GM23338 (cell line): Measurements from ENCODE around the gene ROCK1. TPM values are rescaled to one million over a fixed set of nuclear protein-coding genes. Genes with fewer than 3 reads are reported as not detected.

Experiments
- ATAC-seq: fragments of 200-7000 bp; cut with Tn5 transposase; 3 replicates; pipeline ENCODE4 v1.9.1; 2020
- DNase-seq: peaks from one replicate; pipeline ENCODE4 v3.0.0-alpha.2; 2015; ENCODE audit warnings: low spot score
- H2AFZ ChIP-seq: fragments of 200-600 bp; sonication (generic); 2 replicates; pipeline ENCODE4 v1.8.0; 2016; ENCODE audit warnings: antibody characterized with exemption, mild to moderate bottlenecking, moderate library complexity
- H3F3A ChIP-seq: fragments of 200-600 bp; sonication (generic); replicated peaks from 2 replicates; pipeline ENCODE4 v1.8.0; 2017; ENCODE audit warnings: antibody characterized with exemption, mixed run types, low read depth
- H3K27ac ChIP-seq: fragments of 200-600 bp; sonication (generic); 2 replicates; pipeline ENCODE4 v1.6.1; 2016; ENCODE audit warnings: low read depth
- H3K27me3 ChIP-seq: fragments of 200-600 bp; sonication (generic); 2 replicates; pipeline ENCODE4 v1.8.0; 2016; ENCODE audit warnings: mild to moderate bottlenecking, mixed run types, moderate library complexity; ENCODE audit not compliant: insufficient read depth
- H3K36me3 ChIP-seq: fragments of 200-600 bp; sonication (generic); 2 replicates; pipeline ENCODE4 v1.8.0; 2016; ENCODE audit warnings: mild to moderate bottlenecking; ENCODE audit not compliant: insufficient read depth
- H3K4me1 ChIP-seq: fragments of 200-600 bp; sonication (generic); 2 replicates; pipeline ENCODE4 v1.8.0; 2016; ENCODE audit warnings: mild to moderate bottlenecking, moderate library complexity; ENCODE audit not compliant: insufficient read depth
- H3K4me2 ChIP-seq: fragments of 200-600 bp; sonication (generic); 2 replicates; pipeline ENCODE4 v1.7.1; 2017; ENCODE audit warnings: mixed run types
- H3K4me3 ChIP-seq: fragments of 200-600 bp; sonication (generic); 2 replicates; pipeline ENCODE4 v1.6.1; 2016; ENCODE audit warnings: mixed run types
- H3K79me2 ChIP-seq: fragments of 200-600 bp; sonication (generic); replicated peaks from 2 replicates; pipeline ENCODE4 v1.8.0; 2017; ENCODE audit warnings: mild to moderate bottlenecking; ENCODE audit not compliant: insufficient read depth
- H3K9me2 ChIP-seq: fragments of 200-600 bp; sonication (generic); 2 replicates; pipeline ENCODE4 v1.8.0; 2017; ENCODE audit not compliant: insufficient read depth
- H4K20me1 ChIP-seq: fragments of 200-600 bp; sonication (generic); replicated peaks from 2 replicates; pipeline ENCODE4 v1.8.0; 2017; ENCODE audit warnings: mild to moderate bottlenecking; ENCODE audit not compliant: insufficient read depth
- H3K27ac Mint-ChIP-seq: 2 replicates; pipeline ENCODE4 v1.8.0; 2020; ENCODE audit warnings: inconsistent platforms, mild to moderate bottlenecking, moderate library complexity, mixed read lengths
- H3K27me3 Mint-ChIP-seq: 3 replicates; pipeline ENCODE4 v1.8.0; 2022; ENCODE audit warnings: low read depth, mild to moderate bottlenecking, moderate library complexity, mixed read lengths, inconsistent platforms; ENCODE audit not compliant: insufficient read depth, poor library complexity
- H3K36me3 Mint-ChIP-seq: 3 replicates; pipeline ENCODE4 v1.8.0; 2021; ENCODE audit warnings: low read depth, mild to moderate bottlenecking, inconsistent platforms, moderate library complexity, mixed read lengths
- H3K4me1 Mint-ChIP-seq: 3 replicates; pipeline ENCODE4 v1.8.0; 2020; ENCODE audit warnings: mild to moderate bottlenecking, inconsistent platforms, mixed read lengths
- H3K4me3 Mint-ChIP-seq: 3 replicates; pipeline ENCODE4 v1.8.0; 2021; ENCODE audit warnings: moderate library complexity, mild to moderate bottlenecking, inconsistent platforms, mixed read lengths
- H3K9me3 Mint-ChIP-seq: 3 replicates; pipeline ENCODE4 v1.8.0; 2020; ENCODE audit warnings: moderate library complexity, mild to moderate bottlenecking, inconsistent platforms, mixed read lengths
- CREB1 ChIP-seq: fragments of 250-450 bp; sonication (Bioruptor Pico); IDR thresholded peaks from 2 replicates; pipeline ENCODE4 v1.5.0; 2020; ENCODE audit warnings: low read depth, mild to moderate bottlenecking, moderate library complexity
- CTCF ChIP-seq, 2 experiments: fragments of 200-600 bp in 1 of 2; sonication (generic) in 1 of 2; conservative IDR thresholded peaks; 2 replicates each; pipeline versions ENCODE4 v1.5.1 to v1.6.1; 2016 to 2017; ENCODE audit warnings: antibody characterized with exemption in 2 of 2, low read depth in 2 of 2, mild to moderate bottlenecking in 2 of 2, moderate library complexity in 1 of 2
- EZH2 ChIP-seq: fragments of 200-600 bp; sonication (generic); IDR thresholded peaks from one replicate; pipeline ENCODE4 v1.8.0; 2017; ENCODE audit warnings: antibody characterized with exemption, mild to moderate bottlenecking, low read depth; ENCODE audit not compliant: unreplicated experiment
- EZH2phosphoT487 ChIP-seq: fragments of 200-600 bp; sonication (generic); IDR thresholded peaks from one replicate; pipeline ENCODE4 v1.8.1; 2018; ENCODE audit warnings: antibody characterized with exemption; ENCODE audit not compliant: unreplicated experiment
- JUNB ChIP-seq: IDR thresholded peaks from one replicate; pipeline ENCODE4 v1.6.1; 2016; ENCODE audit warnings: antibody characterized with exemption; ENCODE audit not compliant: unreplicated experiment
- NANOG ChIP-seq: IDR thresholded peaks from 2 replicates; pipeline ENCODE4 v1.6.1; 2016; ENCODE audit warnings: antibody characterized with exemption, borderline replicate concordance
- POLR2AphosphoS5 ChIP-seq: IDR thresholded peaks from 2 replicates; pipeline ENCODE4 v1.6.1; 2016; ENCODE audit warnings: antibody characterized with exemption, low read depth
- REST ChIP-seq: IDR thresholded peaks from one replicate; pipeline ENCODE4 v1.6.1; 2018; ENCODE audit warnings: antibody characterized with exemption; ENCODE audit not compliant: unreplicated experiment
- STAT1 ChIP-seq: IDR thresholded peaks from one replicate; pipeline ENCODE4 v1.6.1; 2016; ENCODE audit warnings: antibody characterized with exemption; ENCODE audit not compliant: unreplicated experiment
- ZNF462 ChIP-seq: fragments of 250-450 bp; sonication (Bioruptor Pico); IDR thresholded peaks from 2 replicates; pipeline ENCODE4 v1.5.0; 2020; ENCODE audit warnings: mild to moderate bottlenecking, moderate library complexity
- polyA plus RNA-seq: library from polyadenylated mRNA; unstranded; fragments of >200 nt; fragmentation: Nextera tagmentation; extraction: Ambion mirVana; gene quantifications from 2 replicates; pipeline ENCODE4 v1.2.1, GENCODE V29; 2016
- total RNA-seq: library from RNA; depleted of rRNA; stranded (reverse); fragments of >200 nt; shearing (Covaris generic); gene quantifications from 2 replicates; pipeline ENCODE4 v1.2.3, GENCODE V29; 2014

ROCK1 gene
- total and polyA plus RNA-seq, 2 experiments from 2014 or later, result 37.2 to 42.8 TPM

GRCh38 chr18:21100146-21100545 is 11.5 kb downstream of the ROCK1 start:
- Mint-ChIP-seq H3K36me3 (0 out of 3 replicates have a peak, but pooled peaks cover 2% of the 10 kb centered on the region), H3K27me3 (no peaks in the 10 kb centered on the region), H3K9me3 (no peaks in the 10 kb centered on the region), H3K27ac (no peak overlapping the region), H3K4me1 (peaks cover 15% of the 10 kb centered on the region), H3K4me3 (no peak overlapping the region)
- no peak for DNase-seq
- H3K4me2 ChIP-seq, result no peak overlapping the region
- no peaks in the 10 kb centered on the region for H3K27me3 ChIP-seq
- H4K20me1 ChIP-seq, result peaks cover 22% of the 10 kb centered on the region
- H3K36me3 ChIP-seq, result no peaks in the 10 kb centered on the region
- H3K27ac ChIP-seq, result no peak overlapping the region
- no peaks in the 10 kb centered on the region for H3F3A ChIP-seq
- ATAC-seq, result no peak
- H3K79me2 ChIP-seq, result peaks cover 100% of the 10 kb centered on the region
- H2AFZ ChIP-seq, result no peak overlapping the region
- H3K4me1 ChIP-seq, result peaks cover 8% of the 10 kb centered on the region
- no peak for TF ChIP-seq STAT1
- TF ChIP-seq EZH2, result no peak
- TF ChIP-seq NANOG, result no peak
- TF ChIP-seq CREB1 (CRISPR knock-in tag), result no peak
- no peak for TF ChIP-seq JUNB
- no peak for TF ChIP-seq EZH2phosphoT487
- TF ChIP-seq POLR2AphosphoS5, result no peak
- TF ChIP-seq CTCF (conservative IDR thresholded peaks at IDR 0.05; ENCODE audit: low read depth in 2 of 2), result no peak
- H3K9me2 ChIP-seq, result no peaks in the 10 kb centered on the region
- H3K4me3 ChIP-seq, result no peak overlapping the region

- no peak overlapping the region for H3K4me2 ChIP-seq
- no peak overlapping the region for H3K27ac ChIP-seq
- H3K79me2 ChIP-seq, result peaks cover 100% of the 10 kb centered on the region
- no peak overlapping the region for H2AFZ ChIP-seq
- Mint-ChIP-seq H3K27me3 (no peaks in the 10 kb centered on the region), H3K4me1 (peaks cover 15% of the 10 kb centered on the region), H3K36me3 (0 out of 3 replicates have a peak, but pooled peaks cover 4% of the 10 kb centered on the region), H3K9me3 (no peaks in the 10 kb centered on the region), H3K4me3 (no peak overlapping the region), H3K27ac (no peak overlapping the region; the same call in 1 of the 2 replicates)
- peaks cover 21% of the 10 kb centered on the region for H4K20me1 ChIP-seq
- H3K4me1 ChIP-seq, result peaks cover 8% of the 10 kb centered on the region
- ATAC-seq (peak; percentile 25; the same call in 1 of the 3 replicates), DNase-seq (no peak)
- H3K9me2 ChIP-seq, result no peaks in the 10 kb centered on the region
- H3K4me3 ChIP-seq, result no peak overlapping the region
- H3K36me3 ChIP-seq, result no peaks in the 10 kb centered on the region
- H3F3A ChIP-seq, result no peaks in the 10 kb centered on the region
- no peaks in the 10 kb centered on the region for H3K27me3 ChIP-seq
- no peak for TF ChIP-seq REST
- TF ChIP-seq ZNF462 (CRISPR knock-in tag), result no peak
- TF ChIP-seq POLR2AphosphoS5, result no peak
- no peak for TF ChIP-seq JUNB
- TF ChIP-seq EZH2phosphoT487, result no peak
These were observed 12.2 kb downstream of the ROCK1 start for GRCh38 chr18:21099442-21099841.
